Thyroid gland (tissue), 4 donors: ENCODE data around the gene INCENP. TPM values are rescaled to one million over a fixed set of nuclear protein-coding genes. Genes with fewer than 3 reads are reported as not detected.
"Not testable (repeated sequence)": the region's sequence is repeated elsewhere in the genome, so short reads cannot be mapped to it uniquely, and the experiment has no call there.

Experiments used
- DNase-seq, 2 donors: peaks; one replicate each; pipeline ENCODE4 v3.0.0-alpha.2; 2019
- H3K27ac ChIP-seq, 3 donors: fragments of 200-600 bp; sonication (generic); 1 replicate in 2 of 3; 2 replicates in 1 of 3; pipeline ENCODE4 v1.5.1; 2016 to 2019; ENCODE audit warnings: mild to moderate bottlenecking in 1 of 3, moderate library complexity in 1 of 3
- H3K27me3 ChIP-seq: fragments of 200-600 bp; sonication (generic); one replicate; pipeline ENCODE4 v1.5.1; 2019
- H3K36me3 ChIP-seq, 2 donors: fragments of 200-600 bp; sonication (generic); one replicate each; pipeline ENCODE4 v1.5.1; 2016 to 2019
- H3K4me1 ChIP-seq, 2 donors: fragments of 200-600 bp; sonication (generic); one replicate each; pipeline ENCODE4 v1.5.1; 2017 to 2019
- H3K4me3 ChIP-seq, 3 donors: fragments of 200-600 bp; sonication (generic); replicated peaks in 1 of 3; 1 replicate in 2 of 3; 2 replicates in 1 of 3; pipeline ENCODE4 v1.5.1; 2016; ENCODE audit warnings: mild to moderate bottlenecking in 1 of 3
- H3K9me3 ChIP-seq: fragments of 200-600 bp; sonication (generic); one replicate; pipeline ENCODE4 v1.5.1; 2017
- CTCF ChIP-seq, 6 experiments: fragments of 200-600 bp in 3 of 6; fragments of 450-650 bp in 3 of 6; sonication (generic) in 3 of 6; IDR thresholded peaks; one replicate each; pipeline ENCODE4 v1.5.1; 2016 to 2019; ENCODE audit warnings: antibody characterized with exemption in 6 of 6, mild to moderate bottlenecking in 2 of 6, inconsistent platforms in 1 of 6, moderate library complexity in 1 of 6
- POLR2A ChIP-seq, 2 donors: fragments of 450-650 bp; IDR thresholded peaks; one replicate each; pipeline ENCODE4 v1.6.1; 2017; ENCODE audit warnings: antibody characterized with exemption in 2 of 2, mild to moderate bottlenecking in 2 of 2, moderate library complexity in 1 of 2
- WGBS, 2 donors: methylation state at CpG; one replicate each; pipeline ENCODE4 v1.1.5; 2017; 5-methylcytosine and 5-hydroxymethylcytosine counted together
- intact Hi-C: fragments of 100-400 bp; cut with DNase I; formaldehyde crosslinking; loops from one replicate; pipeline ENCODE4 v1.15.1; 2023
- total RNA-seq, 4 donors: library from RNA; depleted of rRNA; stranded (reverse); fragments of >200 nt; gene quantifications; one replicate each; pipeline ENCODE4 v1.2.3, GENCODE V29; 2016

Gene INCENP
- 10 to 100 TPM; 16.9 to 99.4 (median 42.4) TPM for total RNA-seq

- Histone ChIP-seq H3K4me1 (peaks cover 14 to 25% of the 10 kb centered on the region in 2 donors), H3K4me3 (peak within 1 kb of the TSS; percentile 70 to 94 (median 78)), H3K9me3 (no peaks in the 10 kb centered on the region), H3K27ac (peak within 1 kb of the TSS in 2 of 3 donors; percentile 52 to 60), H3K36me3 (peaks cover 0 to 6% of the 10 kb centered on the region in 2 donors), H3K27me3 (no peaks in the 10 kb centered on the region)
- WGBS, 2 donors = 0% methylated on average over 18 to 34 of the region's 39 CpGs
- peak; percentile 97 to 98 for DNase-seq
- TF ChIP-seq POLR2A (IDR thresholded peaks at IDR 0.05) = peak in 1 of 2 donors; percentile 6
- TF ChIP-seq CTCF (IDR thresholded peaks at IDR 0.05) = peak in 1 of 6 experiments; percentile 4
- intact Hi-C loops = no loop called here
These were observed at the start of gene INCENP for GRCh38 chr11:62123669-62124185. TSS of gene INCENP (plus strand) at chr11:62124011. CDS start at chr11:62128162, 4,151 bp downstream.

- H3K9me3 ChIP-seq = no peaks in the 10 kb centered on the region
- no peaks in the 10 kb centered on the region for H3K4me1 ChIP-seq
- intact Hi-C loops = no loop called here
- DNase-seq = peak; percentile 9 to 11
- no peak overlapping the region for H3K27ac ChIP-seq
- TF ChIP-seq POLR2A (IDR thresholded peaks at IDR 0.05) (no peak), CTCF (IDR thresholded peaks at IDR 0.05) (no peak)
- H3K36me3 ChIP-seq = no peaks in the 10 kb centered on the region
- 69 to 80% methylated on average over 2 of the region's 2 CpGs for WGBS, 2 donors
- H3K4me3 ChIP-seq = no peak overlapping the region
- no peaks in the 10 kb centered on the region for H3K27me3 ChIP-seq
These were observed 48.4 kb upstream of the INCENP start for GRCh38 chr11:62075438-62075837.

- H3K4me3 ChIP-seq = no peak overlapping the region
- peaks cover 0 to 4% of the 10 kb centered on the region in 2 donors for H3K4me1 ChIP-seq
- DNase-seq = no peak
- H3K36me3 ChIP-seq = no peaks in the 10 kb centered on the region
- intact Hi-C loops = no loop called here
- H3K27ac ChIP-seq = no peak overlapping the region
- TF ChIP-seq CTCF (IDR thresholded peaks at IDR 0.05) (no peak), POLR2A (IDR thresholded peaks at IDR 0.05) (no peak)
- no peaks in the 10 kb centered on the region for H3K9me3 ChIP-seq
- H3K27me3 ChIP-seq = no peaks in the 10 kb centered on the region
- 86 to 87% methylated on average over 3 of the region's 3 CpGs for WGBS, 2 donors
These were observed 46.7 kb upstream of the INCENP start for GRCh38 chr11:62077132-62077531.

DNA sequence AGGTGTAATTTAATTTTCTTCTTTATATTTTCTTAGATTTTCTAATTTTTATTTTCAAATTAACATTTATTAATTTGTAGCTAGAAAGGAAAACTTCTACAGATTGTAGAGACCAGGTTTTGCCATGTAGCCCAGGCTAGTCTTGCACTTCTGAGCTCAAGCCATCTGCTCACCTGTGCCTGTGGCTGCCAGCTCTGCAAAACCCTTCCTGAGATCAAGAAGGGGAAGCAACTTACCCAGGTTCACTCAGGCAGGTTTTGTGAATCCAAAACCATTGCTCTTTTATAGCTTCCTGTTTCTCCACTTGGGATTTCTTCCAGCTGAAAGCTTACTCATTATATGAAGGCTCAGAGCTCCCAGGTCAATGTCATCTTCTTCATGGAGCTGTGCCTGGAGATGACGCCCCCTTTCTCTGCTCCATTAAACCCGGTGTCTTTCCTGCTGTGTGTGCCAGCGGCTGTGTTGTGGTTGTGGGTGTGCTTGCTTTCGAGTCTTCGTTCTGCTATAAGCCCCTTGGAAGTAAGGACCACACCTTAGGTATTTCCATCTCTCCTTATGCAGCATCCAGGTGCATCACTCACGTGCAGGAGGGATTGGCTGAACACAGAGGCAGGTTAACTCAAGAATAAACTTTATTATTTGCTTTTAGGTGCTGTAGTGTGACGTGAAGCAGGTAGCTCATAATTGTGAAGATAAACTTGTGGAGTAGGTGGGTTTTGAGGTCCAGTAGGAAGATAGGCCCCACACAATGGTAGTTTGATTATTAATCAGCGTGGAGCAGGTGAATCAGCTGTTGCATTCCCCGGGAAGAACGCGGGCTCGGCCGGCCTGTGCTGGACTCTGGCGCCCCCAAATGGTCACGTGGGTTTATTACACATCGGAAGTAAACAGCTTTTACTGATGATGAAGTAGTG lies 42.2 kb upstream of the INCENP start:
- 13 to 22% methylated on average over 16 of the region's 16 CpGs for WGBS, 2 donors
- DNase-seq = peak; percentile 76 to 84
- TF ChIP-seq CTCF (IDR thresholded peaks at IDR 0.05) = peak; percentile 79 to 97 (median 92)
- TF ChIP-seq POLR2A (IDR thresholded peaks at IDR 0.05) = no peak
- Histone ChIP-seq H3K9me3 (no peaks in the 10 kb centered on the region), H3K4me1 (peaks cover 0 to 4% of the 10 kb centered on the region in 2 donors), H3K4me3 (no peak overlapping the region), H3K27ac (no peak overlapping the region), H3K27me3 (no peaks in the 10 kb centered on the region), H3K36me3 (no peaks in the 10 kb centered on the region)
- intact Hi-C loops = loop anchor here (5.0 to 10.0 kb wide), 3 partner anchors 134 to 277 kb away; no protein-coding TSS in a partner anchor

GRCh38 chr11:62082292-62082657 lies 41.5 kb upstream of the INCENP start:
- no peak for DNase-seq
- Histone ChIP-seq H3K4me3 (no peak overlapping the region), H3K9me3 (no peaks in the 10 kb centered on the region), H3K27ac (no peak overlapping the region), H3K4me1 (peaks cover 0 to 4% of the 10 kb centered on the region in 2 donors), H3K27me3 (no peaks in the 10 kb centered on the region), H3K36me3 (no peaks in the 10 kb centered on the region)
- 33 to 34% methylated on average over 7 of the region's 7 CpGs for WGBS, 2 donors
- TF ChIP-seq CTCF (IDR thresholded peaks at IDR 0.05) (no peak), POLR2A (IDR thresholded peaks at IDR 0.05) (no peak)
- intact Hi-C loops = loop anchor here (5.0 to 10.0 kb wide), 3 partner anchors 135 to 277 kb away; no protein-coding TSS in a partner anchor

DNA sequence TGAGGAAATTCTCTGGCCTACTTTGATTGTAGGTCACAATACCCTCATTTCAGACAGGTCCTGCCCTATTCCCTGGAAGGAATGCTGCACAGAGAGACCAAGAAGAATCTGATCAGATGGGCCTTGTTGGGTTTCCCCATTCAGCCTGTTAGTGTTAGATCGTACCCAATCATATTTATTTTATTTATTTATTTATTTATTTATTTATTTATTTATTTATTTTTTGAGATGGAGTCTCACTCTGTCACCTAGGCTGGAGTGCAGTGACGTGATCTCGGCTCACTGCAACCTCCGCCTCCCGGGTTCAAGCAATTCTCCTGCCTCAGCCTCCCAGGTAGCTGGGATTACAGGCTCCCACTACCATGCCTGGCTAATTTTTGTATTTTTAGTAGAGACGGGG lies 39.0 kb upstream of the INCENP start:
- not testable (repeated sequence) for H3K4me1 ChIP-seq, H3K27me3 ChIP-seq, H3K4me3 ChIP-seq, H3K36me3 ChIP-seq, H3K9me3 ChIP-seq, H3K27ac ChIP-seq, DNase-seq
- 96 to 97% methylated on average over 6 of the region's 6 CpGs for WGBS, 2 donors
- intact Hi-C loops = loop anchor here (5.0 to 10.0 kb wide), 3 partner anchors 138 to 280 kb away; no protein-coding TSS in a partner anchor
